SHP77 (cell line): ENCODE results near the gene SESN1.

ENCODE experiments used
- DNase-seq, 2 experiments: peaks; one replicate each; lab custom pipeline; 2025; lab: John Stamatoyannopoulos, UW

Gene SESN1

GRCh38 chr6:108960601-108961000, 134.0 kb downstream of the SESN1 start:
- no peak for DNase-seq

- no peak for DNase-seq
Observed at GRCh38 chr6:108959972-108960582, 134.6 kb downstream of the SESN1 start.

DNA sequence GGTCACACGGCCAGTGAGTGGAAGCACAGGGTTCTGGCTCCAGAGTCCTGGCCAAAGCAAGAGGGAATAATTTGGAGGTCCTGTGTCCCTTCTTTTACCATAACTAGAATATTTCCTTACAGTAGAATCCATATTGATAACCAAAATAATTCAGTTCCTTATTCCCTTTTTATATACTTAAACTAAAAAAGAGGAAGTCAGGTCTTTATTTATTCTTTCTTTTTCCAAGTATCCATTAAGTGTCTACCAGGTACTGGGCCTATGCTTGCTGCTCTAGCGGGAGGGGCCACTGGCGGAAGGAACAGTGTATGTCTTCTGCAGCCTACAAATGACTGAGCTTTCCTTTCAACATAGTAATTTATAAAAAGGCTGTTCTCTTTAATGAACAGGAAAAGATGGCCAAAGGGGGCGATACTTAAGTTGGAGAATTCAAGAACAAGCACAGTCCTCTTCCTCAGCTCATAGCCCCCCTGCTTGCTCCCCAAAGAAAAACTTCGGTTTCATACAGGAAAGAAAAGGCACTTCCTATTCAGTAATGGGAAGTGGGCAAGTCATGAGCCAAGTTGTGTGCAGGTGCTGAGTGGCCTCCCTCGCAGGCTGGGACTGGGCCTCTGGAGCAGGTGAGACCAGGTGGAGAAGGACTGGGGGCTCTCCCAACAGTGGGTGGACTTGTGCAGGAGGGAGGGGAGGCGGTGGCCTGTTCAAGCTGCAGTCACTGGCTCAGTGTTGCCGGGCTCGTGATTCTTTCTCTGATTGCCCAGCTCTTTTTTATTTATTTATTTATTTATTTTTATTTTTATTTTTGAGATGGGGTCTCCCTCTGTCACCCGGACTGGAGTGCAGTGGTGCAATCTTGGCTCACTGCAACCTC, 135.5 kb downstream of the SESN1 start:
- DNase-seq: no peak

DNA sequence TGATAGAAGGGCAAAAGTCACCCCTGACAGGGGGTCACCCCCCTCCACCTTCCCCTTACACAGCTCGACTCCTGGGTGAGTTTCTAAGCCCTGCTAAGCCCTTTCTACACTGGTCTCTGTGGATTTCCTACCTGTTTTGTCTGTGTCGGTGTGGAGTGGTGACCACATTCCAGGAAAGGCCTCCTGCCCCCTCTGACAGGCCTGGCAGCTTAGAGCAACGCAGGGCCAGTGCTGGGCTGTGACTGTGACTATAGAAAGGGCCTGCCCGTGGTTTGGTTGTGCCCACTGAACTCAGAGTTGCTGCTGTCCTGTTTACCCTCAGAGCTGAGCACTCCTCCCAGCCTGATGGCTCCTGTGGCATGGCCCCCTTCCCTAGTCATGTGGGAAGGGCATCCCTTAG, 137.4 kb downstream of the SESN1 start:
- no peak for DNase-seq

- DNase-seq: no peak
Observed at GRCh38 chr6:108955329-108955949, 139.2 kb downstream of the SESN1 start.

DNA sequence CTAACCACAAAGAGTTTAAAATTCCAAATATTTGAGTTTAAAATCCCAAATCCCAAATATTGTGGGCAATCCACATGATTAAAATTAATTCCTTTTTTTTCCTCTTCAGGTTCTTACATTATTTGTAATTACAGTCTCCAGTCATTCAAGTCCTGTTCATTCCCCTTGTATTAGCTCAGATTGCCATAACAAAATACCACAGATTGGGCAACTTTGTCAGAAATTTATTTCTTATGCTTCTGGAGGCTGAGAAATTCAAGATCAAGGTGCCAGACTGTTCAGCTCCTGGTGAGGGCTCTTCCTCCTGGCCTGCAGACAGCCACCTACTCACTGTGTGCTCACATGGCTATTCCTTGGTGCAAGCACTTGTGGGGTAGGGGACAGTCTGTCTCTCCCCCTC, 141.0 kb downstream of the SESN1 start:
- DNase-seq: no peak

- no peak for DNase-seq
Observed at GRCh38 chr6:108952776-108953486, 141.7 kb downstream of the SESN1 start.

DNA sequence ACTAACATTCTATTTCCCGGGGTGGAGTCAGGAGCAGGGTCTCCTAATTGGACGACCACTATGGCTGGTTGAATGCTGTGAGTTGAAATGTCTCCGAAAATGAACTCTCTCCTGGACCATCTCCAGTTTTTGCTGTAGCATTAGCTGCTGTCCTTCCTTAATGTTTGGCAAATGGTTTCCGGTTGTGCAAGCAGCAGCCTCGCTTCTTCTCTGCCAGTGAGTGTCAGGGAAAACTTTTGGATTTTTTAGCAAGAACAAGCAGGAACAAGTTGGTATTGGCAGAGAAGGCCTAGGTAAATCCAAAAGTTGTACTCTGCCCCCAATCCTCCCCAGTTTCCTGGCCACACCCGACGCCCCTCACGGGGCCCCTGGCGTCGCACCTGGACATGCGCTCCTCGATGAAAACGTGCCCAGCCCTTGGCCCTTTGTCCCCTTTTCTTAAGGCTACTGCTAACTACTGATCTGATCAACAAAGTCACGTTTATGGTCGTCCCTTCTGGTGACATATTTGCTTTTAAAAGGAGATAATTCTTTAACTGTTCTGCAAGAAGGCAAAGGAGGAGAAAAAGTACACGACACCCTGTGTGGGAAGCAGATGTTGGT, 143.2 kb downstream of the SESN1 start:
- DNase-seq: no peak

- DNase-seq: peak in 1 of 2 experiments; percentile 26
Observed at GRCh38 chr6:108948181-108948661, 146.4 kb downstream of the SESN1 start.

DNA sequence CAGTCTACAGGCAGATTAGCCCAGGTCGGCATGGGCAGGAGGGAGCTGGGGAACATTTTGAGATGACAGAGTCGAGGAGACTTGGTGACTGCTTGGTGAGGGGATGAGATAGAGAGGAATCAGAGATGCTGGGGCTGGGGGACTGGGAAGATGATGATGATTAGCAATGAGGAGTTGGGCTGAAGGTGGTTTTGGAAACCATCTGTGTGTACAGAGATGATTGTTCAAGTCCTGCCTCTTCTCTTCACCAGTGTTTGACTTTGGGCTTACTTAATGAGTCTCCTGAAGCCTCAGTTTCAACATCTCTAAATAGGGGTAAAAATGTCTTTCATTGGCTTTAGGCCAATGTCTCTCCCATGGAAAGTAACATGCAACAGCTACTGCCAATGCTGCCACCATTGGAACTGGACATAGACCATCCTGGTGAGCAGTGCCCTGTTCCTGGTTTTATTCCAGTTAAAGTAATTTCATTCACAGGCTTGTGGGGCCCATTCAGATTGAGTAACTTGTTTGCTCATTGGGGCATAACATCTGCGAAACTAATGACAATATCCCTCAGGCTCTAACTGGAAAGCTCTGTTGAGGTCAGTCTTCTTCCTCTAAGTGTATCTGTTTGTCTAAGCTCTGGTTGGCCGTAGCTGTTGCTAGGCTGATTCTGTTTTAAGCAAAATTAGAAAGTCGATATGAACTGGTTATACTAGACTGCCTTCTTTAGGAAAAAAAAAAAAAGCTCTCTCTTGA, 147.4 kb downstream of the SESN1 start:
- DNase-seq: peak; percentile 35 to 66

DNA sequence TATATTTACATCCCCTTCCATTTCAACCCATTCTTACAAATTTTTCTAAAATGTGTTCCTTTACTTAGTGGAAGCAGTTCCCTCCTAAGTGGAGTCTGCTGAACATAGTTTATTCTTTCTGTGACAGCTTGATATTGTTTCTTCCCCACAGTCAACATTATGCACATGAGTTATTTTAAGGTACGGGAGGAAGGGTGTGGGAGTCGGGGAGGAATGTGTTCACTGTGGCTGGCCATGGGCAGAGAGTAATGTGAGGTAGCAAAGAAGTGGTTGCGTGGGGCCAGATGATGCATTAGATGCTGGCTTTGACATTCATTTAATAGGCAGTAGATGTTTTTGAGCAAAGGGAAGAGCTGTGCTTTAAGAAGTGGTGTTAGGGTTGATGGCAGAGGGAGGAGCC, 148.0 kb downstream of the SESN1 start:
- DNase-seq: peak in 1 of 2 experiments; percentile 20

DNA sequence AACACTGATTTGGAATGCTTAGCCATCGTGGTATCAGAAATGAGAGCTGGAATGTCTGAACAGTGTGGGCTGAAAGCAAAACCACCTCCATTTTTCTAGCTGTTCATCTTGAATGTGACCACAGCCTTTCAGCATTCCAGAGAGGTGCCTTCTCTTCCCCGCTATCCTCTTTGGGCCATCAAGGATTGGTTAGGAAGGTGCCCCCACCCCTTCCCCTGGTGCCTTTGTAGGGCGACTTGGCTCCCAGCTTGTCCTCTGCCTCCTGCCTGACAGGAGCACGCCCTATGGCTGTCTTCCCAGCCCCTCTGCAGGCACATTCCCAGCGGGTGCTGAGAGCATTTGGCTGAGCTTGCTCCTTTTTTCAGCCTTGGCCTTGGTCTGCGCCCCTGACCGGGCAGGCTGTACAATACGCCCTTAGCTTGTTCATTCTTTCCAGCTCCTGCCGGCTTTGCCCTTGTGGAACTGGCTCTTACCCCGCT, 148.9 kb downstream of the SESN1 start:
- DNase-seq: peak; percentile 73 to 83

- DNase-seq: peak; percentile 32 to 40
Observed at GRCh38 chr6:108944707-108945680, 149.7 kb downstream of the SESN1 start.

GRCh38 chr6:108944071-108944470, 150.6 kb downstream of the SESN1 start:
- DNase-seq: no peak

GRCh38 chr6:108942556-108943492, 151.8 kb downstream of the SESN1 start:
- peak; percentile 28 to 42 for DNase-seq

- DNase-seq: no peak
Observed at GRCh38 chr6:108941859-108942258, 152.8 kb downstream of the SESN1 start.

- no peak for DNase-seq
Observed at GRCh38 chr6:108941281-108941680, 153.4 kb downstream of the SESN1 start.

DNA sequence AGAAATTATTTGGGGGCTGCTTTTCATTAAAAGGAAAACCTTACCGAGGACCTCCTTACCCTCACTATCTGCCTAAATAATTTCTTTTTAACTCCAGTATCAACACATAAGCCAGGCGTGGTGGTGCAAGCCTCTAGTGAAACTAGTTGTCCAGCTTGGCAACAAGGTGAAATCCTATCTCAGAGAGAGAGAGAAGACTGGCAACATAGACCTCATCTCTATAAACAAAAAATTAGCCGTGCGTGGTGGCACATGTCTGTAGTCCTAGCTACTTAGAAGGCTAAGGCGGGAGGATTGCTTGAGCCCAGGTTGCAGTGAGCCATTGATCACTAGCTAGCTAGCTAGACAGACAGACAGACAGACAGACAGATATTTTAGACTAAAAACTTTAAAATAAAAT, 153.9 kb downstream of the SESN1 start:
- DNase-seq: no peak

DNA sequence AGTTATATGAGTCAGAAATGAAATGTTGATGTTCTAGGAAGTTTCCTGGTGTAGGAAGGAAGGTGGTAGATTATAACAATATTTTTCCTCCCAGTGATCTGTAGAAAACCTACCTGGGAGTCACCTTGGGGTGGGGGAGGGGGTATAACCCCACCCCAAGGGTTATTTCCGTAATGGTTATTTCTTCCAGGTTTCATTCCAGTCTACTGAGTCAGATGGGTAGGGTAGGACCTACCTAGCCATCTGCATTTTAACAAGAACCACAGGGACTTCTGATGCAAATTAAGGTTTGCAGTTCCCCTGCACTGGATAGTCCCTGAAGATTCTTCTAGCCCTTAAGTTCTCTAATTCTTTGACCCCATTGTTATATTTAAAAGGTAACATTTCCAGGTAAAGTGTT, 157.5 kb downstream of the SESN1 start:
- DNase-seq: no peak
